ENCODE measurements around the gene TTLL10.

Gene TTLL10

DNA sequence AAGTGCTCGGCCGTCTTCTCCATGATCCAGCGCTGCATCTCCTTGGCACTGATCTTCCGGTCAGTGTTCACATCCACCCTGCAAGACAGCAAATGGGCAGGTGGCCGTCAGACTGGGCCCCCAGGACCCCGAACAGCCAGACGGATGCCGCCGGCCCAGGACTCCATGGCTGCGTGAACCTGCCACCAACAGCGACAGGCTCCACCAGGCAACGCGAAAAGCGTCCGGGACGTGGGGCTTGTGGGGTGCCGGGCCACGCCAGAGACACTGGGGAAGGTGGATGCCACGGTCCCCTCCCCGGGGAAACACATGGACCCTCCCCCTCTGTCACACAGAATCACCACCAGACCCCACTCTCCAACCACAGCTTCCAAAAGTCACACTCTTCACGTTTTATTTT lies 50.2 kb downstream of the TTLL10 start:
- DNase-seq (ENCODE audit: low spot score), result no peak

DNA sequence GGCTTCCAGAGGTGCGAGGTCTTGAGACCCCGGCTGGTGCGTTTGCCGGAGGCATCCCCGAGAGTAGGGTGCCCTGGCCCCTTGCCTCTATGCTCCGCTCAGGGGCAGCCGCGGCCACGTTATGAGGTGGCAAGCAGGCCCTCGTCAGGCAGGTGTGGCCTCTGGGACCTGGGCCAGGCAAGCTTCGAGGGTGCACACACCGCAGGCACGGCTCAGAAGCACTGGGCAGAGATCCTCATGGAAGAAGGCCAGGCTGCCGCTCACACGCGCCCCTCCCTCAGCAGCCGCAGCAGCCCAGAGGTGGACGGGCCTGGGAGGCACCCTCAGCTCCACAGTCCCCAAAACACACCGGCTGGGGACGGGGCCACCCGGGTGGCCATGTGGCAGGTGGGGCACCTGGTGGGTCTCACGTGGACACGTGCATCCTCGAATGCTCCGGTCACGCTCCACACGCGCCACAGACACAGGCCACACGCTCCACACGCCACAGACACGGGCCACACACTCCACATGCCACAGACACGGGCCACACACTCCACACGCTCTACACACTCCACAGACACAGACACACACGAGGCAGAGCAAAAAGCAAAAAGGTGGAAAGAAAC lies 51.7 kb downstream of the TTLL10 start:
- no peak for DNase-seq (ENCODE audit: low spot score)

DNA sequence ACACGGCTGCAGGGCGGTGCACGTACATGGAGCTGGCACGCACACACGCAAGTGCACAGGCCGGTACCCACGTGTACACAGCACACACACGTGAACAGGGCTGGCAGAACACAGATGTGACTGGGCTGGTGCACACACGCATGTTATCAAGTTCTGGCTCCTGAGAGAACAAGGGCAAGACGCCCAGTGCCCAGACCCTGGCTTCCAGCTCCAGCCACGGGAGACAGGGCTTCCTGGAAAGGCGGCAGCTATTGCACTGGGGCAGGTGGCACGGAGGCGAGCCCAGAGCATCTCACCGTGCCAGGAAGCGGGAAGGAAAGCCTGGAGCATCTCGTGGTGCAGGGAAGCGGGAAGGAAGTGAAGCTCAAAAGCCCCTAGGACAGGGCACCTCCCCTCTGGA lies 52.2 kb downstream of the TTLL10 start:
- DNase-seq (ENCODE audit: low spot score), result no peak

DNA sequence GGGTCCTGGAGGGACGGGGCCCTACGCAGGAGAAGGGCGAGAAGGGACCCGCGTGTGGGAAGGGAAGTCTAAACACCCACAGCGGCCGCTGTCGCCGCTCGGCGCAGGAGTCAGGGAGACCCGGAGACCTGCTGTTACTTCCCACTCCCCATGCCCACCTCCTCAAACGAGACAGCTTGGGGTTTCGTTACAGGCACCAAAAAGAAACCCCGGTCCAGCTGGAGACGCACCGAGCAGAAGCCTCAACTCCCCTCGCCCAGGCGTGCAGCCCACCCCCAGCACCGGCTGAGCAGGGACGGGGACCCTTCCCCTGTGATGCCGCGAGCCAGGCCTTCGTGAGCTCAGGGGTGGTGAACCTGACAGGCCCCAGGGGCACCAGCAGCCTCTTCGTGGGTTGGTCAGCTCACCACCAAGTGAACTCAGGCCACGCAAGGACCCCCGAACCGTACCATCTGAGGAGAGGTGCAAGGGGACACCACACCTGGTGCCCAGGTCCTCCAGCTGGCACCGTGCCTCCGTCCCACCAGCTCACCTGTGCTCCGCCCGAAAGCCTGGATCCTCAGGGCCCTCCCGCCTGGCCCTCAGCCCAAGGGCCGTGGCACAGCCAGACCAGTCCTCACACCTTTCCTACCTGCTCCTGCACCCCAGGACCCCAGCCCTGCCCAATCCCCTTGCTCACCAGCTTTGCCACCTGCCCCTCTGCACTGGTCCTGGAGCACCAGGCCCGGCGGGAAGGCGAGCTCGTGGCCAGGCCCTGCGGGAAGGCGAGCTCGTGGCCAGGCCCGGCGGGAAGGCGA lies 53.1 kb downstream of the TTLL10 start:
- DNase-seq (ENCODE audit: low spot score), result no peak

DNA sequence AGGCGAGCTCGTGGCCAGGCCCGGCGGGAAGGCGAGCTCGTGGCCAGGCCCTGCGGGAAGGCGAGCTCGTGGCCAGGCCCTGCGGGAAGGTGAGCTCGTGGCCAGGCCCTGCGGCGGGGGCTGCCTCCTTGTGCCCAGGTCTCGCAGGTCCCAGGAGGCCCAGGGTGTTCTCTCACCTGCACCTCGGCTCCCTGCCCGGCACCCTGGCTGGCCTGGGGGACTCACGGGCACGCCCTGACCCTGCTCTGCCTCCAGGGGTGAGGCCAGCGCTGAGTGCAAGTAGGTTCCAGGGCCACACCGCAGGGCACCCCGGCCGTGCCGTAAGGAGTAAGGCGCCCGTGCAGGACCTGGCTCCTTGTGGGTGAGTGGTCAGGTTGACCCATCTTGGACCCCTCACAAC lies 53.7 kb downstream of the TTLL10 start:
- DNase-seq (ENCODE audit: low spot score), result no peak

DNA sequence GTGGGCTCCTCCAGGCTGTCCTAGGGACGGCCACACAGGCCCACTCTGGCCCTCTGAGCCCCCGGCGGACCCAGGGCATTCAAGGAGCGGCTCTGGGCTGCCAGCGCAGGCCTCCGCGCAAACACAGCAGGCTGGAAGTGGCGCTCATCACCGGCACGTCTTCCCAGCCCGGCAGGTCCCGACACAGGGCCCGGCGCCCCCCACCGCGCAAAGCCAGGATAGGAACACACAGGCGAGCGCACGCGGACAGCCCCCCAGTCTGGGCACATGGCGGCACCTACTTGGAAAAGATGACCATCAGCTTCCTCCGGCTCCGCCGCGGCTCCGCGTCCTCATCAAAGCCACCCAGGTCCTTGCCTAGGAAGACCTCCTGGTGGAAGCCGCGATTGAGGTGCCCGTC lies 54.5 kb downstream of the TTLL10 start:
- no peak for DNase-seq (ENCODE audit: low spot score)

DNA sequence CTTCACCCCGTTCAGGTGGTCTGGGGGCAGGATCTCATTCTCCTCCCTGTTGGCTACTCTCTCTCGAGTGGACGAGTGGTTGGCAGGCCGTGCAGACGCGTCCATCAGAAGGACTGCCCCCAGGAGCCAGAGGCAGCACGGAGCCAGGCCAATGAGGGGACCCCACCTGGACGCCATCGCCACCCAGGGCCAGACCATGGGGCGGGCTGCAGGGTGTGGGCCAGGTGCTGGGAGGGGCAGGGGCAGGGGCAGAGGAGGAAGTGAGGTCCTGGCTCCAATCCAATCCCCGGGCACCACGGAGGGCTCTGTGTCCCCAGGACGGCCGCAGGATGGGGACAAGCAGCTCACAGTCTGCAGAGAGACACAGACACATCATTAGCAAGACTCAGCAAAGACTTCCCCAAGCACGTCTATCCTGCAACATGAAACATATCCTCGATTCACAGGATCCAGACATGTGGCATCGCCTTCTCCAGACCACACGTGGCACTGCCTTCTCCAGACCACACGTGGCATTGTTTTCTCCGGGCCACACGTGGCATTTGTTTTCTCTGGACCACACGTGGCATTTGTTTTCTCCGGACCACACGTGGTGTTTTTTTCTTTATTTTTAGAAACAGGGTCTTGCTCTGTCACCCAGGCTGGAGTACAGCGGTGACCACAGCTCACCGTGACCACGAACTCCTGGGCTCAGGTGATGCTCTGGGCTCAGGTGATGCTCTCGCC lies 55.1 kb downstream of the TTLL10 start:
- no peak for DNase-seq (ENCODE audit: low spot score)

DNA sequence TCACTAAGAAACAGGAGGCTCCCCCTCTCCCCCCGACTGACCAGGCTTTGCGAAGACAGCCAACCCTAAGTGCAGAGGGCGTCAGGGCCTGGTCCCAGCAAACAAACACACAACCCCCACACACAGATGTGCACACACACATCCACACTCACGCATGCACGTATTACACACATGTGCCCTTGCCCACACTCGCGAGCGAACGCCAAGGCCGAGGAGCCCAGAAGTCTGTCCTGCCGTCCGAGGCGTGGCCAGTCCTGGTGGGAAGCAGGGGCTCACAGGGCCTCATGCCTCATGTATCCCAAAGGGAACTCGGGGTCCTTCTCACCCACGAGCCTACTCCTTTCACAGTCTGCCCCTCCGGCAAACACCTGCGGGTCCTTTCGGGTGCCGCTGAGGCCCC lies 56.1 kb downstream of the TTLL10 start:
- no peak for DNase-seq (ENCODE audit: low spot score)

DNA sequence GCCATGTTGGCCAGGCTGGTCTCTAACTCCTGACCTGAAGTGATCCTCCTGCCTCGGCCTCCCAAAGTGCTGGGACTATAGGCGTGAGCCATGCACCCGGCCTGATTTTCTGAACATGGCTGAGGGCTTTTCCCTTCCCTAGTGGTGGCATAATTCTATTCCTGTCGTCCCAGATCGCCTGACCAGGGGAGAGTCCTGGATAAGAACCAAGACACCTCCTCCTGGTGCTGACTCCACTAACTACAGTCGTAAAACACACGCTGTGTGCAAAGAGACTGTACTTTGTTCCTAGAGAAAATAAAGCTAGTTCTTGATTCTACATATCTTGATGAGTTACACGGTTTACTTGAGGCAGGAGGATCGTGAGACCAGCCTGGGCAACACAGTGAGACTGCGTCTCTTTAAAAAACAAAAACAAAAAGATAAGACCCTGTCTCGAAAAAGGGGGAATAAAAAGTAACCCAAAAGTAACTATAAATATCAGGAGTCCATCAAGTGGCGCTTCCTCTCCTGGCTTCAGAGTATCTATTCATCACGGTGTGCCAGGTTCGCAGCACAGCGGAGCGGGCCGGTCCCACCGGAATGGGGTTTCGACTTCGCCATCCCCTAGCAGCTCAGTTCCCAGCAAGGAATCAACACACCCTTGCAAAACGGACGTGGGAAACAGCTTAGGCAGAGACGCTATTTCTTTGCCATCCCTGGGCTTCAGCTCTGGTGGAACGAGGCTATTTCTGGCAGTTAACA lies 57.1 kb downstream of the TTLL10 start:
- DNase-seq (ENCODE audit: low spot score), result no peak

DNA sequence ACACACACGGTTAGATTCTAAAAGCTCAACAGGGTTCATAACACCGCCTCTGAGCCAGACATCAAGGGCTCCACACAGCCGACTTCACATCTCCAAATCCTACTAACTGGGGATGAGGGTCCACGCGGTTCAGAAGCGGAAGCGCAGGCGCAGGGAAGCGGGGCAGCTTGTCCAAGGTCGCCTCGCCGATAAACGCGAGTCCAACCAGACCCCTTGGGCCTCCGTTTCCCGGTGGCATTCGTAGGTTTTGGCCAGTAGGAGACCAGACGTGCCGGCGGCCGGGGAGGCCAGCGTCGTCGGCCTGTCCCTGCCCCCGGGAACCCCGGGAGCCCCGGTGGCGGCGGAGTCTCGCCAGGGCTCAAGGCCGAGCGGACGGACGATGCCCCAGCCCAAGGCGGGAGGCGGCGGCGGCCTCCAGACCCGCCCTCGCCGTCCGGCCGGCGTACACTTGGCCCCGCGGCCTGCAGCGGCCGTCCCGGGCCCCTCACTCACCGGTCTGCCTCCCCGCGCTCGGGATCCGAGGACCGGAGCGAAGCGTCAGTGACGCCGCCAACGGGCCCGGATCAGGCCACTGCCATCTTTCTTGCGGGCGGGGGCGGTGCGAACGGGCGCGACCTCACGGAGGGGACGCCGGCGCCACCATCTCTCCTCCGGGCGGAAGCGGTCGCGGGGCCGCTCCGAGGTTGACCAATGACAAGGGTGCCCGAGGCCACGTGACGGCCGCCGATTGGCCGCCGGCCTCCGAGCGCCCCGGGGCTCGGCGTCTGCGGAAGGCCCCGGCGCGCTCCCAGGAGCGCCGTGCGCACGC lies 57.9 kb downstream of the TTLL10 start, which contains the start of gene SDF4:
SDF4 (minus strand) TSS at position 602 of the 808 bp plus-strand sequence. CDS start 3,229 bp downstream, outside the sequence.
- peak; percentile 97 for DNase-seq (ENCODE audit: low spot score)

DNA sequence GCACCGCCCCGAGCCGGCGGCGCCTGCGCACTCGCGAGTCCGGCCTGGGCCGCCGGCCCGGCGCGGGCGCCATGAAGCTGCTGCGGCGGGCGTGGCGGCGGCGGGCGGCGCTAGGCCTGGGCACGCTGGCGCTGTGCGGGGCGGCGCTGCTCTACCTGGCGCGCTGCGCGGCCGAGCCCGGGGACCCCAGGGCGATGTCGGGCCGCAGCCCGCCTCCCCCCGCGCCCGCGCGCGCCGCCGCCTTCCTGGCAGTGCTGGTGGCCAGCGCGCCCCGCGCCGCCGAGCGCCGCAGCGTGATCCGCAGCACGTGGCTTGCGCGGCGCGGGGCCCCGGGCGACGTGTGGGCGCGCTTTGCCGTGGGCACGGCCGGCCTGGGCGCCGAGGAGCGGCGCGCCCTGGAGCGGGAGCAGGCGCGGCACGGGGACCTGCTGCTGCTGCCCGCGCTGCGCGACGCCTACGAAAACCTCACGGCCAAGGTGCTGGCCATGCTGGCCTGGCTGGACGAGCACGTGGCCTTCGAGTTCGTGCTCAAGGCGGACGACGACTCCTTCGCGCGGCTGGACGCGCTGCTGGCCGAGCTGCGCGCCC lies 58.6 kb downstream of the TTLL10 start, which contains the start of gene B3GALT6:
B3GALT6 (plus strand) TSS at position 30 of the 588 bp plus-strand sequence; CDS start at position 72, 42 bp downstream.
- DNase-seq (ENCODE audit: low spot score), result no peak

DNA sequence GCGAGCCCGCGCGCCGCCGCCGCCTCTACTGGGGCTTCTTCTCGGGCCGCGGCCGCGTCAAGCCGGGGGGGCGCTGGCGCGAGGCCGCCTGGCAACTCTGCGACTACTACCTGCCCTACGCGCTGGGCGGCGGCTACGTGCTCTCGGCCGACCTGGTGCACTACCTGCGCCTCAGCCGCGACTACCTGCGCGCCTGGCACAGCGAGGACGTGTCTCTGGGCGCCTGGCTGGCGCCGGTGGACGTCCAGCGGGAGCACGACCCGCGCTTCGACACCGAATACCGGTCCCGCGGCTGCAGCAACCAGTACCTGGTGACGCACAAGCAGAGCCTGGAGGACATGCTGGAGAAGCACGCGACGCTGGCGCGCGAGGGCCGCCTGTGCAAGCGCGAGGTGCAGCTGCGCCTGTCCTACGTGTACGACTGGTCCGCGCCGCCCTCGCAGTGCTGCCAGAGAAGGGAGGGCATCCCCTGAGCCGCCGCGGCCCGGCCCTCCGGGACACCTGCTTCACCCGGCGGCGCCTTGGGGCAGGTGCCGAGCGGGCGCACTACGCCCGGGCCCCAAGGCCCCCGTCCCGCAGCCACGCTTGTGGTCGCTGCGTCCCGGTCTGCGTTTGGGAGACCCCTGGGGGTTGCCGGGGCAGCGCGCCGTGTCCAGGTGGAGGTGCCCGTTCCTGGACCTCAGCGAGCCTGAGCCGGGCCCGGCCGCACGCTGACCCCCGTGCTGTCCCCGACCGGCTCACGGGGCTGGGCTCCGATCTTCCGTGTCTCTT lies 59.3 kb downstream of the TTLL10 start:
- no peak for DNase-seq (ENCODE audit: low spot score)

DNA sequence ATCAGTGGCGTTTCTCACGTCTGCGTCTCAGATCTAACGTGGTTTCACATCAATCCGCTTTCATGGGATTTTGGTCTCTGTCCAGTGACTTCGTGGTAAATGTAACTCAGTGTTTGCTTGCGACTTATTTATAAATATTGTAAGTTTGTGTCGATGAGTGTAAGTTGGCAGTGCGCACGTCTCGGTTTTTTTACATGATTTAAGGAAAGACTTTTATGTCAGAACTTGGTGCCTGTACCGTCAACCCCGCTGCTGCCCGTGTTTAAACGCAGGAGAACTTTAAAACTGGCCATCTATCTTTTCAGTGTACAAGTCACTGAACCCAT lies 59.9 kb downstream of the TTLL10 start:
- DNase-seq (ENCODE audit: low spot score), result no peak

DNA sequence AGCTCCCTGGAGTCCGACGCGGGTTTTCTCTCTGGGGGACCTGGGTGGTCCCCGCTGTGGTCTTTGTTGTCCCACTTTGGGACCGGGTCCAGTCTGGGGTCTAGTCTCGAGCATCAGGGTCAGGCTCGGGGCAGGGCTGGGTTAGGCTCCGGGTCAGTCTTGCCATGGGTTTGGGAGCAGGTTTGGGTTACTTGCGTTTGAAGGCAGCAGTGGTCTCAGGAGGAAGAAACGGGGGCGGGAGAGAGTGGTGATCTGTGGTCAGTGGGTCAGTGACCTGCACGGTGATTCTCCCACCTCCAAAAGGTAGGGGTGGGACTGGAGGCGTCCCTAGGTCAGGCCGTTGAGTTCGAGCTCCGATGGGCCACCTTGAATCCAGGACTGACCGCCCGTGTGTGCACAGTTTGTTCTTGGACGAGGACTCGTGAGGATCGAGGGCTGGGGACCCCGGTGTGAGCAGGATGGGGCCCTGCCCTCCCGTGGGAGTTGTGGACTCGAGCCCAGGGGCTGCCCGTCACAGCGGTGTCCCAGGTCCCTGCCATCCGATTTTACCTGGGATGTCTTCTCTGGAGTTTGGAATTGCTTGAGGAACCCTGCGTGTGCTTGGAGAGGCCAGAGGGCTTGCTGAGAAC lies 60.6 kb downstream of the TTLL10 start:
- no peak for DNase-seq (ENCODE audit: low spot score)

DNA sequence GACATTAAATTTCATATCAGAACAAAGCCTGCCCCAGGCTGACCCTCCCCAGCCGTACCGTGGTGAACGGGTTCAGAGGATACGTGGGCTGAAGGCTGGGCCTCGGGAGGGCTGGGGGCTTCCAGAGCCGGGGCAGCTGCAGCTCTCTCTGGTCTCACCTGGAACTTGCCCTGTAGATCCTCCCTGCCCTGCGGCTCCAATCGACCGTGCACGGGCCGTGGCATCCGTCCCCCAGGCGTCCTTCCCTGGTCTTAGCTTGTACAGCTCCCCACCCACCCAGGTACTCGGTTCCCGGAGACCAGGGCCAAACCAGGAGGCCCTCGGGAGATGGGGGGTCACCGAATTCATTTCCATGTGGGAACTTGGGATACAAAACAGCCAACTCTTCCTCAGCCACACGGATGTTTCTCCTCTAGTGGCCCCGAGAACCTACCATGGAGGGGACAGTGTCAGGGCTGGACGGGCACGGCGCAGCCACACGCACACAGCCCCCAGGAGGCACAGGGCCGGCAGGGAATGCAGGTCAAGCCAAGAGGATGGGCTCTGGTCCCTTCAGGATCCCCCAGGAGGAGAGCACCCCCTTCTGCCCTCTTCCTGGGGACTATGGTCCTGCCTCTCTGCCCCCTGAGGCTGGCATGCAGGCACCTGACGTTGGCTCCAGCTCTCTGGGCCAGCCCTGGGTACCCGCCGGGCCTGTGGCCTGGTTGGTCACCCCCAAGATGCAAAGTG lies 61.5 kb downstream of the TTLL10 start:
- DNase-seq (ENCODE audit: low spot score), result no peak

DNA sequence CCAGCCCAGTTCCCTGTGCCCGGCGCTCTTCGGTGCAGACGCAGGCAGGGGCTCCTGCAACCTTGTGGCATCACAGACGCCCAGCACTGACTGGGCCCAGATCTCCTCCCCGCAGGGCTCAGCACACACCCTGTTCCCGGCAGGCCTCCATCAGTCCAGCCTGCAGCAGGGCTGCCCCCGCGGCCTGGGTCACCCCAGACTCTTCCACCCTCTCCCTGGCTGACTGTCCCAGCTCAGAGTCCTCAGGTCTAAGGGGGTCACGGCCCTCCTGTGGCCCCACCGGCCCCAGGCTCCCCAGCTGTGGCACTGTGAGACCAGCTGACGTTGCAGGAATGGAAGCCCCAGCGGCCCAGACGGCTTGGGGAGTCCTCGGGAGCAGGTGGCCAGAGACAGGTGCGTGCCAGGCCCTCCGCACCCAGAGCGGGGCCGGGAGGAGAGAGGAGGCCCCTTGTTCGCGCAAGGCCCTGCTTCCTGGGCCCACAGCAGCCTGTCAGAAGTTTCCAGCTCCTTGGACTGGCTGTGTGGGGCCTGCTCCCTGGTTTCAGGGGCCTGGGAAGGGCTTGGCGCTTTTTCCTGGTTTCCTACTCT lies 62.6 kb downstream of the TTLL10 start:
- no peak for DNase-seq (ENCODE audit: low spot score)

DNA sequence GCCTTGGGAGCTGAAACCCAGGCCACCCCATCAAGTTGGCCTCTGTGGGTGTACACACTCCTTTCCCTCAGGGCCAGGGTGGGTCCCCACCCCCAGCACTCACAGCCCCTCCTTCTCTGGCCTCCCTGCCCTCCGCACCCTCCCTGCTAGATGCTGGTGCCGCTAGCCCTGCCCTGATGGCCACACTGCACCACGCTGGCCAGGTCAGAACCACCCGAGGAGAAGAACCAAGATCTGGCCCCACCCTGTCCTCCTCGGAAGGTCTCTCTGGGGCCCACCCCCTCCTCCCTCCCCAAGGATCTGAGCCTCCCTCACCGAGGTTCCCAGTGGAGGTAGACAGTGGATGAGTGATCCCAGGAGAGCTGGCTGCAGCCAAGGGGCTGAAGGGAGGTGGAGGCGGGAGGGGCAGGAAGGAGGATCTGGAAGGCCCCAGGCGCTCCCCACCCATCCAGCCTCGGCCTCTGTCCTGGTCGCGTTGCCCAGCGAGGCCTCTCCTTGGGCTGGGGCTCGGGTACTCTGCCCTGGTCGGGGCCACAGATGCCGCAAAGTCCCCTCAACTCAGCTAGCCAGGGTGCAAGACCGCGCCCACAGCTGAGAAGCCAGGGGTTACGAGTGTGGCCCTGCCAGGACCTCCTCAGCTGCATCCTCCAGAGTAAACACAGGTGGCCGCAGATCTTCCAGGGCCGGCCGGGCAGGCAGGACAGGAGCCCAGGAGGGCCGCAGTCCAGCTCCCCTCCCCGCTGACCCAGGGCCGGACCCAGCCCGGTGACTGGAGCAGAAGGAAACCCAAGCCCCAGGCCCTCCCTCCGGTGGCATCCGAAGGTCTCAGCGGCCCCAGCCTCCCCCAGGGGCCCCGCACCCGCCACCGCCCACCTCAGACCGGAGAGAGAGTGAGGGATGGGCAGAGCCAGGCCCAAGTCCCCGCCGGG lies 63.5 kb downstream of the TTLL10 start:
- no peak for DNase-seq (ENCODE audit: low spot score)
